AG09309 (cell line): ENCODE data around the gene TUBGCP3.

Experiments used
- DNase-seq: peaks from one replicate; pipeline ENCODE4 v3.0.0-alpha.2; 2010; ENCODE audit warnings: low read depth
- H3K4me3 ChIP-seq: 2 replicates; pipeline ENCODE4 v1.5.1; 2011; ENCODE audit warnings: mild to moderate bottlenecking, low read depth, low read length, moderate library complexity; ENCODE audit not compliant: control insufficient read depth
- CTCF ChIP-seq: IDR thresholded peaks from 2 replicates; pipeline ENCODE4 v1.5.1; 2011; ENCODE audit warnings: mild to moderate bottlenecking, low read depth, low read length, inconsistent platforms; ENCODE audit not compliant: insufficient read depth, control insufficient read depth; ENCODE audit errors: missing control alignments

Gene TUBGCP3

GRCh38 chr13:112465251-112466131, 122.5 kb downstream of the TUBGCP3 start:
- no peak for TF ChIP-seq CTCF
- DNase-seq = no peak
- no peak overlapping the region for H3K4me3 ChIP-seq

- TF ChIP-seq CTCF = no peak
- no peak overlapping the region for H3K4me3 ChIP-seq
- no peak for DNase-seq
Observed at GRCh38 chr13:112464720-112465119, 123.2 kb downstream of the TUBGCP3 start.

DNA sequence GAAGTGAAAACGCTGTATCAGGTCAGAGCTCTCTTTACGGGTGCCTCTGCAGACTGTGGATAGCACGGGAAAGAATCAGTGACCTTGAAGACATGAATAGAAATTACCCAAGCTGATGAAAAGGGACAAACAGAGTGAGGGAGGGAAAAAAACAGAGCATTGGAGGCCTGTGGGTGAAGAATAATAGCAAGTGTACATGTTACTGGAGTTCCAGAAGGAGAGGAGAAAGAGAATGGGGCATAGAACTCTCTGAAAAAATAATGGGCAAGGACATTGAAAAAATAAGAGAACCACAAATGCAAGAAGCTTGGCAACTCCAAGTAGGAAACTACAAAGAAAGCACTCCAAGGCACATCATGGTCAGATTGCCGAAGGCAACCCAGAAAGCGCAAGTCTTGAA, 125.5 kb downstream of the TUBGCP3 start:
- no peak for DNase-seq
- no peak for TF ChIP-seq CTCF
- H3K4me3 ChIP-seq = no peak overlapping the region

GRCh38 chr13:112457485-112457884, 130.5 kb downstream of the TUBGCP3 start:
- H3K4me3 ChIP-seq = no peak overlapping the region
- no peak for DNase-seq
- TF ChIP-seq CTCF = no peak

- no peak for TF ChIP-seq CTCF
- no peak overlapping the region for H3K4me3 ChIP-seq
- no peak for DNase-seq
Observed at GRCh38 chr13:112457081-112457480, 130.9 kb downstream of the TUBGCP3 start.

DNA sequence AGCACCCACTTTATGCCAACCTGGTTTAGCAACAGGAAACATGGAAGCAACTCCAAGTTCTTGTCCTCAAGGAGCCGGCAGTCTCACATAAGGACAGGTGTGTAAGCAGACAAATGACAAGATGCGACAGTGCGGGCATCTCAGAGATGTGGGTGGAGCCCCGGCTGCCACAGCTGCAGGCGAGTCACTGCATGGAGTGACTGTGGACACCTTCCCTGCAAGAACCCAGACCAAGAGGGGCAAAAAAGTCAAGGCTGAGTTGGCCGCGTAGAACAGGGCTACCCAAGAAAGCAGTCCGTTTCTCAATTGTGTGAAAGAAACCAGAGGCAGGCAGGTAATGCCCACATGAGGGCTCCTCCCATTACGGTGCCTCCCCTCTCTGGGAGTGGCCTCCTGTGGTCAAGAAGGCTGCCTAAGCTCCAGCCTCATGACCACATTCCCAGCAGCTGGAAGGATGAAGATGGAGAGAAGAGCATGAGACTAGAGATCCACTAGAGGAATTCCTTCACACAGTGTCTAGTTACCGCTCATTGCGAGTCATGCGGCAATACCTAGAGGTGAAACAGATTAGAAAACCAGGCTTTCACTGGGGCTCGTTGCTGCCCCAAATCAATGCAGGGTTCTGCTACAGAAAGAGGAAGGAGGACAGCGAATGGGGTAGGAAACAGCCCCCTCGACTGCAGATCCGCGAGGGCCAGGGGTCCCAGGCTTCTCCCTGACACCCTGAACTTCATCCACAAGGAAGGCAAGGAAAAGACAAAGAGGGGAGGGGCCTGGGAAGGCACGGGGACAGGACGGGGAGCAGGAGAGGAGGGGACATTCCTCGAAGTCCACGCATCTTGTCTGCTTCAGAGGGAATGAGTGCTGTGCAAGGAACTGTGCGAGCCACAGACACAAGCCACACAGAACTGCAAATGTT, 131.6 kb downstream of the TUBGCP3 start:
- no peak overlapping the region for H3K4me3 ChIP-seq
- TF ChIP-seq CTCF = no peak
- DNase-seq = no peak
